GM21723 (cell line): ENCODE results near the gene CPNE5.

Source experiments
- ATAC-seq: cut with Tn5 transposase; IDR thresholded peaks from one replicate; pipeline ENCODE4 v1.9.1; 2021; ENCODE audit warnings: mild to moderate bottlenecking, moderate library complexity; ENCODE audit not compliant: unreplicated experiment

CPNE5 gene

GRCh38 chr6:36751091-36751490 is 88.2 kb downstream of the CPNE5 start:
- ATAC-seq = no peak

- ATAC-seq = no peak
Observed at GRCh38 chr6:36749829-36750489, 89.3 kb downstream of the CPNE5 start.

GRCh38 chr6:36746251-36746650 is 93.0 kb downstream of the CPNE5 start:
- ATAC-seq = no peak

- ATAC-seq = no peak
Observed at GRCh38 chr6:36745836-36746235, 93.4 kb downstream of the CPNE5 start.

GRCh38 chr6:36745283-36745682 is 94.0 kb downstream of the CPNE5 start:
- no peak for ATAC-seq

GRCh38 chr6:36744304-36744673 is 95.0 kb downstream of the CPNE5 start:
- ATAC-seq = no peak

GRCh38 chr6:36743538-36744303 is 95.5 kb downstream of the CPNE5 start:
- no peak for ATAC-seq

- ATAC-seq = no peak
Observed at GRCh38 chr6:36743032-36743431, 96.2 kb downstream of the CPNE5 start.

GRCh38 chr6:36742146-36742545 is 97.1 kb downstream of the CPNE5 start:
- ATAC-seq = no peak

- no peak for ATAC-seq
Observed at GRCh38 chr6:36740818-36741179, 98.4 kb downstream of the CPNE5 start.

- ATAC-seq = no peak
Observed at GRCh38 chr6:36739947-36740817, 99.1 kb downstream of the CPNE5 start.

- ATAC-seq = no peak
Observed at GRCh38 chr6:36738108-36738507, 101.1 kb downstream of the CPNE5 start.

GRCh38 chr6:36737043-36737785 is 102.0 kb downstream of the CPNE5 start:
- no peak for ATAC-seq

GRCh38 chr6:36735110-36736071 is 103.9 kb downstream of the CPNE5 start:
- ATAC-seq = no peak

GRCh38 chr6:36734486-36735060 is 104.7 kb downstream of the CPNE5 start:
- no peak for ATAC-seq

GRCh38 chr6:36733300-36733699 is 105.9 kb downstream of the CPNE5 start:
- no peak for ATAC-seq

- no peak for ATAC-seq
Observed at GRCh38 chr6:36731622-36732310, 107.5 kb downstream of the CPNE5 start.

GRCh38 chr6:36730424-36731380 is 108.5 kb downstream of the CPNE5 start:
- ATAC-seq = no peak
